GM23248 (cell line): ENCODE data around the gene PSMB11. TPM values are rescaled to one million over a fixed set of nuclear protein-coding genes. Genes with fewer than 3 reads are reported as not detected.

Source experiments
- DNase-seq: peaks from one replicate; pipeline ENCODE4 v3.0.0-alpha.2; 2015
- H2AFZ ChIP-seq: fragments of 200-600 bp; sonication (generic); 2 replicates; pipeline ENCODE4 v1.6.1; 2016; ENCODE audit warnings: antibody characterized with exemption
- H3F3A ChIP-seq: fragments of 200-600 bp; sonication (generic); 2 replicates; pipeline ENCODE4 v1.6.1; 2016; ENCODE audit warnings: mild to moderate bottlenecking, antibody characterized with exemption, mixed run types; ENCODE audit not compliant: insufficient read depth
- H3K27ac ChIP-seq: fragments of 200-600 bp; sonication (generic); 2 replicates; pipeline ENCODE4 v1.5.1; 2016; ENCODE audit warnings: mild to moderate bottlenecking
- H3K27me3 ChIP-seq: fragments of 200-600 bp; sonication (generic); replicated peaks from 2 replicates; pipeline ENCODE4 v1.6.1; 2016; ENCODE audit warnings: mild to moderate bottlenecking; ENCODE audit not compliant: insufficient read depth
- H3K36me3 ChIP-seq: fragments of 200-600 bp; sonication (generic); 2 replicates; pipeline ENCODE4 v1.6.1; 2016; ENCODE audit warnings: low read depth, mild to moderate bottlenecking
- H3K4me1 ChIP-seq: fragments of 200-600 bp; sonication (generic); 2 replicates; pipeline ENCODE4 v1.6.1; 2016; ENCODE audit warnings: mild to moderate bottlenecking; ENCODE audit not compliant: insufficient read depth
- H3K4me2 ChIP-seq: fragments of 200-600 bp; sonication (generic); one replicate; pipeline ENCODE4 v1.6.1; 2016; ENCODE audit warnings: mild to moderate bottlenecking; ENCODE audit not compliant: unreplicated experiment
- H3K4me3 ChIP-seq: fragments of 200-600 bp; sonication (generic); 2 replicates; pipeline ENCODE4 v1.5.1; 2016; ENCODE audit warnings: mild to moderate bottlenecking
- H3K79me2 ChIP-seq: fragments of 200-600 bp; sonication (generic); 2 replicates; pipeline ENCODE4 v1.6.1; 2016; ENCODE audit warnings: mild to moderate bottlenecking; ENCODE audit not compliant: insufficient read depth
- H3K9ac ChIP-seq: fragments of 200-600 bp; sonication (generic); 2 replicates; pipeline ENCODE4 v1.6.1; 2016; ENCODE audit warnings: mild to moderate bottlenecking
- H3K9me2 ChIP-seq: fragments of 200-600 bp; sonication (generic); 2 replicates; pipeline ENCODE4 v1.6.1; 2016; ENCODE audit warnings: mixed run types, mild to moderate bottlenecking, moderate library complexity; ENCODE audit not compliant: insufficient read depth
- H3K9me3 ChIP-seq: fragments of 200-600 bp; sonication (generic); one replicate; pipeline ENCODE4 v1.6.1; 2017; ENCODE audit warnings: low read depth
- H4K20me1 ChIP-seq: fragments of 200-600 bp; sonication (generic); 2 replicates; pipeline ENCODE4 v1.6.0; 2016; ENCODE audit not compliant: insufficient read depth
- EZH2 ChIP-seq: fragments of 200-600 bp; sonication (generic); IDR thresholded peaks from 2 replicates; pipeline ENCODE4 v1.6.1; 2018; ENCODE audit warnings: antibody characterized with exemption, mild to moderate bottlenecking; ENCODE audit not compliant: insufficient read depth, poor library complexity, severe bottlenecking
- EZH2phosphoT487 ChIP-seq: fragments of 200-600 bp; sonication (generic); IDR thresholded peaks from 2 replicates; pipeline ENCODE4 v1.6.1; 2018; ENCODE audit warnings: antibody characterized with exemption, moderate library complexity, mild to moderate bottlenecking, low read depth; ENCODE audit not compliant: insufficient read depth
- WGBS, 2 experiments: methylation state at CpG; one replicate each; pipeline ENCODE4 v1.1.6; 2015 to 2017; ENCODE audit warnings: low lambda C conversion rate in 2 of 2, low coverage in 1 of 2; ENCODE audit errors: missing lambda C conversion rate in 2 of 2; 5-methylcytosine and 5-hydroxymethylcytosine counted together
- in situ Hi-C: fragments of 300-500 bp; cut with MboI; formaldehyde crosslinking; loops from 2 replicates; pipeline ENCODE4 v1.15.0; 2020
- polyA plus RNA-seq: library from polyadenylated mRNA; unstranded; fragments of >200 nt; fragmentation: Nextera tagmentation; extraction: Ambion mirVana; gene quantifications from 2 replicates; pipeline ENCODE4 v1.2.1, GENCODE V29; 2016
- total RNA-seq: library from RNA; depleted of rRNA; stranded (reverse); fragments of >200 nt; shearing (Covaris generic); gene quantifications from 2 replicates; pipeline ENCODE4 v1.2.3, GENCODE V29; 2014

The PSMB11 gene
- total and polyA plus RNA-seq, 2 experiments from 2014 or later: not detected

DNA sequence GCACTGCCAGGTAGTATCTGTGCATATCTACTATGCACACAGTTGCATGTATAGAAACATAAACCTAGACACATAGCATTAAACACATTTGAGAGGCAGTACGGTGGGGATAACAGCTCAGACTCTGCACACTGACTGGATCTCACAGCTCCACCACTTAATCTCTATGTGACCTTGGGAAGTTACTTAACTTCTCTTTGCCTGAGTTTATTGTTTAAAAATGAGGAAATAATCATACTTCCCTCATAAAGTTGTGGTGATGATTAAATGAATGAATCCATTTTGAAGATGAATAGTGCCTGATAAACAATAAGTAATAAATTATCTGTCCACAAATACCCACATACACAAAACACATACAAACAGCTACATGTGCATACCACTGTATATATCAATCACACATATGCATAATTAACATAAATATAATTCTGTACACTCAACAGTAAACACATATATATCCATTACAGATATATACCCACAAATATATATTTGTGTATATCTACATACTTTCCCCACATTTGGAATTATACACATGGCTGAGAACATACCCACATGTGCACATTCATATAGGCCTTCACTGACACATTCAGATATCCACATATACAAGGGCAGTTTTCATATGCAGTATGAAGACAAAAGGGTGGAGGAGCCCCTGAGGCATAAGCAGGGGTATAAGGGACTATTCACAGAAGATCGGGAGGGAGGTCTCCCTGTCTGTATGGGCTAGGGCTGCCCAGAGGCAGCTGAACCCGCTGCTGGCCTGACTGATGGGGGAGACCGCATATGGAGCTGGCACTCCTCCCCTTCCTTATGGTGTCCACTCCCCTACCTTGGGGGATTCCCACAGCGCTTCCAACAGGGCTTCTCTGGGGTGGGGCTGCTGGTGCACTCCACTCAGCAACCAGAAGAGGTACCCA lies 9.4 kb downstream of the PSMB11 start:
- DNase-seq: no peak
- Histone ChIP-seq H3F3A (no peaks in the 10 kb centered on the region; the same call in 1 of the 2 replicates), H3K27ac (no peak overlapping the region), H3K9me2 (no peaks in the 10 kb centered on the region), H3K9ac (no peak overlapping the region), H2AFZ (no peak overlapping the region), H3K4me3 (no peak overlapping the region), H4K20me1 (no peaks in the 10 kb centered on the region), H3K9me3 (no peaks in the 10 kb centered on the region), H3K79me2 (no peaks in the 10 kb centered on the region), H3K36me3 (no peaks in the 10 kb centered on the region), H3K4me1 (peaks cover 2% of the 10 kb centered on the region), H3K4me2 (no peak overlapping the region), H3K27me3 (no peaks in the 10 kb centered on the region)
- TF ChIP-seq EZH2phosphoT487 (no peak), EZH2 (no peak)
- in situ Hi-C loops: loop anchor here (5.0 kb wide), 1 partner anchor 59 kb away; no protein-coding TSS in a partner anchor
- 83 to 88% methylated on average over 5 of the region's 5 CpGs for WGBS, 2 experiments

DNA sequence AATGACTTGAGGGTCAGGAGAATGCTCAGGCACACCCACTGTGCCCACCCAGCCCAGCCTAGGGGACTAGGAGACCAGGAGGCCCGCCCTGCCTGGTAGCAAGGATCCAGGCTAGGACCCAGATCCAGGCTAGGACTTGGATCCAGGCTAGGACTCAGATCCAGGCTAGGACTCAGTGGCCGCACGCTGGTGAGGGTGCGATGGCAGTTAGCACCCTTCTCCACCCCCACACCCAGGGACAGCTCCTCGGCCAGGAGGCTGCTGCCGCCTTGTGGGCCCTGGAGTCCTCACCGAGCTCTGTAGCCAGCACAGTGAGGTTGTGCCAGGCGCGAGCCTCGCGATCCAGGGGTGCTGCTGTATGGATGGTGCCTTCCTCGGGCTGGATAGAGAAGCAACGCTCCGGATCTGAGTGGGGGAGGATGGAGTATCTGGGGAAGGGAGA lies 10.2 kb downstream of the PSMB11 start:
- H3K79me2 ChIP-seq: no peaks in the 10 kb centered on the region
- no peak for DNase-seq
- H3K27ac ChIP-seq: no peak overlapping the region
- H3K9me2 ChIP-seq: no peaks in the 10 kb centered on the region
- H3K36me3 ChIP-seq: no peaks in the 10 kb centered on the region
- in situ Hi-C loops: loop anchor here (5.0 kb wide), 1 partner anchor 60 kb away; no protein-coding TSS in a partner anchor
- H3K4me1 ChIP-seq: peaks cover 10% of the 10 kb centered on the region
- H3F3A ChIP-seq: no peaks in the 10 kb centered on the region; the same call in 1 of the 2 replicates
- H3K4me2 ChIP-seq: no peak overlapping the region
- H3K9ac ChIP-seq: no peak overlapping the region
- 73 to 76% methylated on average over 14 of the region's 14 CpGs for WGBS, 2 experiments
- H3K9me3 ChIP-seq: no peaks in the 10 kb centered on the region
- no peaks in the 10 kb centered on the region for H3K27me3 ChIP-seq
- TF ChIP-seq EZH2: no peak
- no peak for TF ChIP-seq EZH2phosphoT487
- no peaks in the 10 kb centered on the region for H4K20me1 ChIP-seq
- no peak overlapping the region for H2AFZ ChIP-seq
- no peak overlapping the region for H3K4me3 ChIP-seq

DNA sequence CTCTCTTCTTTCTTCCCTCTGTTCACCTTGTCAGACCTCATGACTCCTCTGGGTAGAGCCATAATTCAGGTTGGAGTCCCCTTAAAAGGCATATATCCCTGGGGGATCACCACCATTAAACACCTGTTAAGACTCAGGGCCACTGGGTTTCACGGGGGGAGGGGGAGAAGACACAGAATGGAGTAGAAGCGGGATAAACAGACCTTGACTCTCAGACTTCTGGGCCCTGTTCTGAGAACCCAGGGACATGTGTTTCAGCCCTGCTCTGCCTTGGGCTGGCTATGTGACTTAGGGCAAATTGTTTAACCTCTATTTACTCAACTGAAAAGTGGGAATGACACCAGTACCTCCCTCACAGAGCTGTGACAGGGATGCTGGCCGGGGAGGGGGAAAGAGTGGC lies 10.7 kb downstream of the PSMB11 start:
- H3K9ac ChIP-seq: no peak overlapping the region
- H4K20me1 ChIP-seq: no peaks in the 10 kb centered on the region
- H3K4me2 ChIP-seq: no peak overlapping the region
- no peaks in the 10 kb centered on the region for H3K9me3 ChIP-seq
- 80 to 81% methylated on average over 3 of the region's 3 CpGs for WGBS, 2 experiments
- no peak overlapping the region for H2AFZ ChIP-seq
- in situ Hi-C loops: loop anchor here (5.0 kb wide), 1 partner anchor 60 kb away; no protein-coding TSS in a partner anchor
- H3K4me3 ChIP-seq: no peak overlapping the region
- TF ChIP-seq EZH2phosphoT487: no peak
- no peak for TF ChIP-seq EZH2
- H3K27me3 ChIP-seq: no peaks in the 10 kb centered on the region
- peaks cover 10% of the 10 kb centered on the region for H3K4me1 ChIP-seq
- no peaks in the 10 kb centered on the region; the same call in 1 of the 2 replicates for H3F3A ChIP-seq
- DNase-seq: no peak
- no peaks in the 10 kb centered on the region for H3K36me3 ChIP-seq
- H3K27ac ChIP-seq: no peak overlapping the region
- no peaks in the 10 kb centered on the region for H3K9me2 ChIP-seq
- no peaks in the 10 kb centered on the region for H3K79me2 ChIP-seq

DNA sequence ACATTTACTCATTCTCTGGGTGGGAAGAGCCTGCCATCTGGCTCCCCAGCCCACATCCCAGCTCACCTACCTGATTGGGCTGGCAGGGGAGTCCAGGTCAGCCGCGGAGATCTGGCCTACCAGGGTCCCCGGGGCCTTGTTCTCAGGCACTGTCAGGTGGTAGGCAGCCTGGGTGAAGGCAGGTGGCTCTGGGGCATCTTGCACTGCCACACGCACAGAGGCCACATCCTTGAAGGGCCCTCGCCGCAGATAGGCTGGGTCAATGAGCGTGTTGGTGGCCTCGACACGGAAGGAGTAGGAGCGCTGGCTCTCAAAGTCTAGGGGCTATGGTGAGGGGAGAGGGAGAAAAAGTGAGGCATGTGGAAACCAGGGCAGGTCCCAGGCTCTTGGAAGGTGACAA lies 11.4 kb downstream of the PSMB11 start:
- 95 to 98% methylated on average over 10 of the region's 10 CpGs for WGBS, 2 experiments
- DNase-seq: no peak

More for the DNA sequence above, 11.4 kb downstream of the PSMB11 start:
- in situ Hi-C loops: loop anchor here (5.0 kb wide), 1 partner anchor 61 kb away; no protein-coding TSS in a partner anchor
- Histone ChIP-seq H2AFZ (no peak overlapping the region), H3K4me1 (peaks cover 10% of the 10 kb centered on the region), H3F3A (no peaks in the 10 kb centered on the region; the same call in 1 of the 2 replicates), H3K79me2 (no peaks in the 10 kb centered on the region), H4K20me1 (no peaks in the 10 kb centered on the region), H3K4me3 (no peak overlapping the region), H3K36me3 (no peaks in the 10 kb centered on the region), H3K9ac (no peak overlapping the region), H3K9me3 (no peaks in the 10 kb centered on the region), H3K4me2 (no peak overlapping the region), H3K27ac (no peak overlapping the region), H3K9me2 (no peaks in the 10 kb centered on the region), H3K27me3 (no peaks in the 10 kb centered on the region)
- TF ChIP-seq EZH2 (no peak), EZH2phosphoT487 (no peak)
